HEK293 (cell line): ENCODE data around the gene PLD4.
A peak's percentile ranks its signal among the peaks of the same experiment; 100 is the strongest.

Source experiments
- CTCF ChIA-PET: fragments of 350-600 bp; formaldehyde crosslinking; extraction: SDS; loops from one replicate; lab custom pipeline; 2021; ENCODE audit warnings: antibody characterized with exemption; lab: Yijun Ruan, JAX
- POLR2A ChIA-PET: fragments of 300-600 bp; formaldehyde crosslinking; extraction: SDS; loops from one replicate; lab custom pipeline; 2020; ENCODE audit warnings: antibody characterized with exemption, inconsistent platforms; lab: Yijun Ruan, JAX
- H3K27ac ChIP-seq: fragments of 200-500 bp; sonication (Bioruptor generic); 2 replicates; pipeline ENCODE4 v1.5.1; 2014; ENCODE audit warnings: low read depth, low read length, control low read depth, inconsistent platforms; ENCODE audit errors: extremely low read depth
- H3K36me3 ChIP-seq, 2 experiments: fragments of 200-500 bp in 1 of 2; sonication (Bioruptor generic) in 1 of 2; 1 replicate in 1 of 2; 2 replicates in 1 of 2; pipeline ENCODE4 v1.5.1; 2014 to 2017; ENCODE audit warnings: inconsistent platforms in 2 of 2, low read length in 2 of 2; ENCODE audit not compliant: control insufficient read depth in 2 of 2, insufficient read depth in 1 of 2
- H3K4me1 ChIP-seq: fragments of 200-500 bp; sonication (Bioruptor generic); 2 replicates; pipeline ENCODE4 v1.5.1; 2014; ENCODE audit warnings: mild to moderate bottlenecking, low read length, inconsistent platforms; ENCODE audit not compliant: control insufficient read depth, insufficient read depth
- H3K4me3 ChIP-seq: 2 replicates; pipeline ENCODE4 v1.5.1; 2011; ENCODE audit warnings: low read depth, mild to moderate bottlenecking, control low read depth, low read length, moderate library complexity
- H3K9me3 ChIP-seq: fragments of 200-500 bp; sonication (Bioruptor generic); 2 replicates; pipeline ENCODE4 v1.5.1; 2014; ENCODE audit warnings: low read depth, low read length, inconsistent platforms; ENCODE audit not compliant: control insufficient read depth, insufficient read depth
- GLIS1 ChIP-seq: fragments of 450-650 bp; formaldehyde crosslinking; IDR thresholded peaks from 2 replicates; pipeline ENCODE4 v1.5.1; 2016; ENCODE audit warnings: missing biosample characterization, missing genetic modification characterization
- KLF1 ChIP-seq: fragments of 450-650 bp; formaldehyde crosslinking; IDR thresholded peaks from 2 replicates; pipeline ENCODE4 v1.5.1; 2016; ENCODE audit warnings: missing biosample characterization, missing genetic modification characterization
- SETDB1 ChIP-seq: IDR thresholded peaks from one replicate; pipeline ENCODE4 v1.6.1; 2017; ENCODE audit warnings: mild to moderate bottlenecking, low read length, moderate library complexity, mixed read lengths; ENCODE audit not compliant: insufficient read length
- ZBTB48 ChIP-seq: fragments of 450-650 bp; formaldehyde crosslinking; IDR thresholded peaks from 2 replicates; pipeline ENCODE4 v1.5.1; 2016; ENCODE audit warnings: missing biosample characterization, missing genetic modification characterization
- ZNF132 ChIP-seq: fragments of 450-650 bp; formaldehyde crosslinking; IDR thresholded peaks from 2 replicates; pipeline ENCODE4 v1.5.1; 2017; ENCODE audit warnings: missing biosample characterization, missing genetic modification characterization, borderline replicate concordance
- ZNF16 ChIP-seq: fragments of 450-650 bp; formaldehyde crosslinking; IDR thresholded peaks from 2 replicates; pipeline ENCODE4 v1.5.1; 2016; ENCODE audit warnings: low read depth, missing biosample characterization, missing genetic modification characterization
- ZNF211 ChIP-seq: fragments of 450-650 bp; formaldehyde crosslinking; IDR thresholded peaks from 2 replicates; pipeline ENCODE4 v1.5.1; 2016; ENCODE audit warnings: low read depth, missing biosample characterization, missing genetic modification characterization
- ZNF223 ChIP-seq: fragments of 450-650 bp; formaldehyde crosslinking; IDR thresholded peaks from 2 replicates; pipeline ENCODE4 v1.5.1; 2016; ENCODE audit warnings: missing biosample characterization, missing genetic modification characterization
- ZNF248 ChIP-seq: fragments of 450-650 bp; formaldehyde crosslinking; IDR thresholded peaks from 2 replicates; pipeline ENCODE4 v1.5.1; 2017; ENCODE audit warnings: missing biosample characterization, missing genetic modification characterization
- ZNF311 ChIP-seq: fragments of 450-650 bp; formaldehyde crosslinking; IDR thresholded peaks from 2 replicates; pipeline ENCODE4 v1.5.1; 2017; ENCODE audit warnings: missing biosample characterization, missing genetic modification characterization, borderline replicate concordance
- ZNF514 ChIP-seq: fragments of 450-650 bp; formaldehyde crosslinking; IDR thresholded peaks from 2 replicates; pipeline ENCODE4 v1.5.1; 2016; ENCODE audit warnings: missing biosample characterization, missing genetic modification characterization
- ZNF658 ChIP-seq: fragments of 450-650 bp; formaldehyde crosslinking; IDR thresholded peaks from 2 replicates; pipeline ENCODE4; 2016; ENCODE audit warnings: missing biosample characterization, missing genetic modification characterization
- ZNF701 ChIP-seq: fragments of 450-650 bp; formaldehyde crosslinking; IDR thresholded peaks from 2 replicates; pipeline ENCODE4 v1.5.1; 2016; ENCODE audit warnings: missing biosample characterization, missing genetic modification characterization
- ZSCAN23 ChIP-seq: fragments of 450-650 bp; formaldehyde crosslinking; IDR thresholded peaks from 2 replicates; pipeline ENCODE4 v1.5.1; 2016; ENCODE audit warnings: missing biosample characterization, missing genetic modification characterization
- TF ChIP-seq, protein P1 (sequence below): fragments of 450-650 bp; formaldehyde crosslinking; IDR thresholded peaks from 2 replicates; pipeline ENCODE4 v1.5.1; 2016; ENCODE audit warnings: missing biosample characterization, missing genetic modification characterization
- TF ChIP-seq, protein P2 (sequence below): IDR thresholded peaks from 2 replicates; pipeline ENCODE4 v1.6.1; 2011; ENCODE audit warnings: mild to moderate bottlenecking, low read depth, low read length, borderline replicate concordance
- TF ChIP-seq, protein P3 (sequence below): sonication (generic); formaldehyde crosslinking; IDR thresholded peaks from 2 replicates; pipeline ENCODE4 v1.8.1; 2022; ENCODE audit warnings: mild to moderate bottlenecking, moderate library complexity, missing genetic modification reagents
- TF ChIP-seq, protein P4 (sequence below): fragments of 450-650 bp; formaldehyde crosslinking; IDR thresholded peaks from 2 replicates; pipeline ENCODE4 v1.5.1; 2016; ENCODE audit warnings: missing biosample characterization, missing genetic modification characterization
- TF ChIP-seq, protein P5 (sequence below): fragments of 450-650 bp; formaldehyde crosslinking; IDR thresholded peaks from 2 replicates; pipeline ENCODE4 v1.5.1; 2016; ENCODE audit warnings: missing biosample characterization, missing genetic modification characterization
- TF ChIP-seq, protein P6 (sequence below): fragments of 450-650 bp; formaldehyde crosslinking; IDR thresholded peaks from 2 replicates; pipeline ENCODE4 v1.5.1; 2016; ENCODE audit warnings: missing biosample characterization, missing genetic modification characterization, low read depth
- TF ChIP-seq, protein P7 (sequence below): fragments of 450-650 bp; formaldehyde crosslinking; IDR thresholded peaks from 2 replicates; pipeline ENCODE4 v1.5.1; 2016; ENCODE audit warnings: missing biosample characterization, missing genetic modification characterization

Gene PLD4

DNA sequence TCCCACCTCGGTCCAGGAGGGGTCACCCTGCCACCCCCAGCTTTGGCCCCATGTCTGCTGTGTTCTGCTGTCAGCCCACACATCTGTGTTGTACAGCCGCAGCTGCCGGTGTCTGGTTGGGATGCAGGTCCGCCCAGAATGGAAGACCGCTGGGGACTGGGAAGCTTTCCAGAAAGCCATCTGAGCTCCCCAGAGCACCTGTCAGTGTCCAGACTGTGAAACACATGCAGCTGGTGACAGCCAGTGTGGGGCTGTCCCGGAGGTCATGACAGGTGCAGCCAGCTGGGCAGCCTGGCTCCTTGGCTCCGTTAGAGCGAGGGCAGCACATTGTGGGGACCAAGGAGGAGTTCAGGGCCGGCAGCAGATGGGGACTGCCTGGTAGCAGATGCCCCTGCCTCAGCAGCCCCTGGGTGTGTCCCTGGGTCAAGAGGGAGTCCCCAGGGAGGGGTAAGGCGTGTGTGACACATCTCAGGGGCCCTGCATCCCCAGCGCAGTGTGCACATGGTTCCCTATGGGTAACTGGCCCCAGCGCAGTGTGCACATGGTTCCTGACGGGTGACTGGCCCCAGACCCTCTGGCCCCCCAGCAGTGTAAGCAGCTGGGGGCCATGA, 43.2 kb upstream of the PLD4 start:
- CTCF ChIA-PET, result interaction anchor here (1.0 kb wide), 1 partner anchor 14 kb away, joined by 3 read pairs; no protein-coding TSS in a partner anchor
- Histone ChIP-seq H3K4me1 (peaks cover 7% of the 10 kb centered on the region; the same call in 1 of the 2 replicates), H3K4me3 (no peak overlapping the region), H3K36me3 (peaks cover 0 to 76% of the 10 kb centered on the region in 2 experiments; a peak in 2 of 3 replicates), H3K27ac (no peak overlapping the region), H3K9me3 (no peaks in the 10 kb centered on the region)
- TF ChIP-seq, protein P1, sequence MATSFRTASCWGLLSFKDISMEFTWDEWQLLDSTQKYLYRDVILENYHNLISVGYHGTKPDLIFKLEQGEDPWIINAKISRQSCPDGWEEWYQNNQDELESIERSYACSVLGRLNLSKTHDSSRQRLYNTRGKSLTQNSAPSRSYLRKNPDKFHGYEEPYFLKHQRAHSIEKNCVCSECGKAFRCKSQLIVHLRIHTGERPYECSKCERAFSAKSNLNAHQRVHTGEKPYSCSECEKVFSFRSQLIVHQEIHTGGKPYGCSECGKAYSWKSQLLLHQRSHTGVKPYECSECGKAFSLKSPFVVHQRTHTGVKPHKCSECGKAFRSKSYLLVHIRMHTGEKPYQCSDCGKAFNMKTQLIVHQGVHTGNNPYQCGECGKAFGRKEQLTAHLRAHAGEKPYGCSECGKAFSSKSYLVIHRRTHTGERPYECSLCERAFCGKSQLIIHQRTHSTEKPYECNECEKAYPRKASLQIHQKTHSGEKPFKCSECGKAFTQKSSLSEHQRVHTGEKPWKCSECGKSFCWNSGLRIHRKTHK (tag by site-specific recombination), result no peak
- TF ChIP-seq, protein P2, sequence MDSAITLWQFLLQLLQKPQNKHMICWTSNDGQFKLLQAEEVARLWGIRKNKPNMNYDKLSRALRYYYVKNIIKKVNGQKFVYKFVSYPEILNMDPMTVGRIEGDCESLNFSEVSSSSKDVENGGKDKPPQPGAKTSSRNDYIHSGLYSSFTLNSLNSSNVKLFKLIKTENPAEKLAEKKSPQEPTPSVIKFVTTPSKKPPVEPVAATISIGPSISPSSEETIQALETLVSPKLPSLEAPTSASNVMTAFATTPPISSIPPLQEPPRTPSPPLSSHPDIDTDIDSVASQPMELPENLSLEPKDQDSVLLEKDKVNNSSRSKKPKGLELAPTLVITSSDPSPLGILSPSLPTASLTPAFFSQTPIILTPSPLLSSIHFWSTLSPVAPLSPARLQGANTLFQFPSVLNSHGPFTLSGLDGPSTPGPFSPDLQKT, result no peak
- TF ChIP-seq GLIS1 (tag by site-specific recombination) (peak; percentile 76), ZNF211 (no peak), ZNF132 (no peak), SETDB1 (no peak), ZNF311 (tag by site-specific recombination) (no peak), ZSCAN23 (tag by site-specific recombination) (no peak), KLF1 (tag by site-specific recombination) (peak; percentile 67), ZNF658 (tag by site-specific recombination) (no peak), ZNF248 (tag by site-specific recombination) (no peak), ZNF701 (tag by site-specific recombination) (no peak), ZNF16 (tag by site-specific recombination) (no peak), ZBTB48 (no peak), ZNF514 (tag by site-specific recombination) (no peak), ZNF223 (tag by site-specific recombination) (no peak)
- TF ChIP-seq, protein P3, sequence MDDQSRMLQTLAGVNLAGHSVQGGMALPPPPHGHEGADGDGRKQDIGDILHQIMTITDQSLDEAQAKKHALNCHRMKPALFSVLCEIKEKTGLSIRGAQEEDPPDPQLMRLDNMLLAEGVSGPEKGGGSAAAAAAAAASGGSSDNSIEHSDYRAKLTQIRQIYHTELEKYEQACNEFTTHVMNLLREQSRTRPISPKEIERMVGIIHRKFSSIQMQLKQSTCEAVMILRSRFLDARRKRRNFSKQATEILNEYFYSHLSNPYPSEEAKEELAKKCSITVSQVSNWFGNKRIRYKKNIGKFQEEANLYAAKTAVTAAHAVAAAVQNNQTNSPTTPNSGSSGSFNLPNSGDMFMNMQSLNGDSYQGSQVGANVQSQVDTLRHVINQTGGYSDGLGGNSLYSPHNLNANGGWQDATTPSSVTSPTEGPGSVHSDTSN, result no peak
- TF ChIP-seq, protein P4, sequence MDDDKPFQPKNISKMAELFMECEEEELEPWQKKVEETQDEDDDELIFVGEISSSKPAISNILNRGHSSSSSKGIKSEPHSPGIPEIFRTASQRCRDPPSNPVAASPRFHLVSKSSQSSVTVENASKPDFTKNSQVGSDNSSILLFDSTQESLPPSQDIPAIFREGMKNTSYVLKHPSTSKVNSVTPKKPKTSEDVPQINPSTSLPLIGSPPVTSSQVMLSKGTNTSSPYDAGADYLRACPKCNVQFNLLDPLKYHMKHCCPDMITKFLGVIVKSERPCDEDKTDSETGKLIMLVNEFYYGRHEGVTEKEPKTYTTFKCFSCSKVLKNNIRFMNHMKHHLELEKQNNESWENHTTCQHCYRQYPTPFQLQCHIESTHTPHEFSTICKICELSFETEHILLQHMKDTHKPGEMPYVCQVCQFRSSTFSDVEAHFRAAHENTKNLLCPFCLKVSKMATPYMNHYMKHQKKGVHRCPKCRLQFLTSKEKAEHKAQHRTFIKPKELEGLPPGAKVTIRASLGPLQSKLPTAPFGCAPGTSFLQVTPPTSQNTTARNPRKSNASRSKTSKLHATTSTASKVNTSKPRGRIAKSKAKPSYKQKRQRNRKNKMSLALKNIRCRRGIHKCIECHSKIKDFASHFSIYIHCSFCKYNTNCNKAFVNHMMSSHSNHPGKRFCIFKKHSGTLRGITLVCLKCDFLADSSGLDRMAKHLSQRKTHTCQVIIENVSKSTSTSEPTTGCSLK (tag by site-specific recombination), result no peak
- TF ChIP-seq, protein P5, sequence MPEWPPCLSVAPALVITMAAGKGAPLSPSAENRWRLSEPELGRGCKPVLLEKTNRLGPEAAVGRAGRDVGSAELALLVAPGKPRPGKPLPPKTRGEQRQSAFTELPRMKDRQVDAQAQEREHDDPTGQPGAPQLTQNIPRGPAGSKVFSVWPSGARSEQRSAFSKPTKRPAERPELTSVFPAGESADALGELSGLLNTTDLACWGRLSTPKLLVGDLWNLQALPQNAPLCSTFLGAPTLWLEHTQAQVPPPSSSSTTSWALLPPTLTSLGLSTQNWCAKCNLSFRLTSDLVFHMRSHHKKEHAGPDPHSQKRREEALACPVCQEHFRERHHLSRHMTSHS, result no peak
- TF ChIP-seq, protein P6, sequence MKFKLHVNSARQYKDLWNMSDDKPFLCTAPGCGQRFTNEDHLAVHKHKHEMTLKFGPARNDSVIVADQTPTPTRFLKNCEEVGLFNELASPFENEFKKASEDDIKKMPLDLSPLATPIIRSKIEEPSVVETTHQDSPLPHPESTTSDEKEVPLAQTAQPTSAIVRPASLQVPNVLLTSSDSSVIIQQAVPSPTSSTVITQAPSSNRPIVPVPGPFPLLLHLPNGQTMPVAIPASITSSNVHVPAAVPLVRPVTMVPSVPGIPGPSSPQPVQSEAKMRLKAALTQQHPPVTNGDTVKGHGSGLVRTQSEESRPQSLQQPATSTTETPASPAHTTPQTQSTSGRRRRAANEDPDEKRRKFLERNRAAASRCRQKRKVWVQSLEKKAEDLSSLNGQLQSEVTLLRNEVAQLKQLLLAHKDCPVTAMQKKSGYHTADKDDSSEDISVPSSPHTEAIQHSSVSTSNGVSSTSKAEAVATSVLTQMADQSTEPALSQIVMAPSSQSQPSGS (tag by site-specific recombination), result no peak
- TF ChIP-seq, protein P7, sequence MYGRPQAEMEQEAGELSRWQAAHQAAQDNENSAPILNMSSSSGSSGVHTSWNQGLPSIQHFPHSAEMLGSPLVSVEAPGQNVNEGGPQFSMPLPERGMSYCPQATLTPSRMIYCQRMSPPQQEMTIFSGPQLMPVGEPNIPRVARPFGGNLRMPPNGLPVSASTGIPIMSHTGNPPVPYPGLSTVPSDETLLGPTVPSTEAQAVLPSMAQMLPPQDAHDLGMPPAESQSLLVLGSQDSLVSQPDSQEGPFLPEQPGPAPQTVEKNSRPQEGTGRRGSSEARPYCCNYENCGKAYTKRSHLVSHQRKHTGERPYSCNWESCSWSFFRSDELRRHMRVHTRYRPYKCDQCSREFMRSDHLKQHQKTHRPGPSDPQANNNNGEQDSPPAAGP (tag by site-specific recombination), result 0 out of 2 replicates have a peak, but pooled peaks have one; percentile 61
- POLR2A ChIA-PET, result interaction anchor here (1.2 kb wide), 1 partner anchor 7 kb away, joined by 3 read pairs; no protein-coding TSS in a partner anchor
